Testis (tissue), 2 donors: ENCODE measurements around the gene SAP30BP.

Experiments used
- CTCF ChIP-seq, 3 experiments: fragments of 450-650 bp in 2 of 3; fragments of 200-600 bp in 1 of 3; sonication (generic) in 1 of 3; IDR thresholded peaks; one replicate each; pipeline ENCODE4 v1.5.1; 2016 to 2019; ENCODE audit warnings: antibody characterized with exemption in 3 of 3, mild to moderate bottlenecking in 2 of 3, moderate library complexity in 1 of 3
- POLR2A ChIP-seq: fragments of 450-650 bp; IDR thresholded peaks from one replicate; pipeline ENCODE4 v1.6.1; 2017; ENCODE audit warnings: antibody characterized with exemption, mild to moderate bottlenecking, moderate library complexity

- TF ChIP-seq CTCF (IDR thresholded peaks at IDR 0.05) (no peak), POLR2A (no peak)
These were observed 8.9 kb upstream of the SAP30BP start for GRCh38 chr17:75658237-75658636.
